ENCODE data around the gene RAPGEF1. TPM values are rescaled to one million over a fixed set of nuclear protein-coding genes. Genes with fewer than 3 reads are reported as not detected.

Gene RAPGEF1
- total and polyA plus RNA-seq, 2 experiments from 2014 or later: 9.9 to 82.8 TPM

DNA sequence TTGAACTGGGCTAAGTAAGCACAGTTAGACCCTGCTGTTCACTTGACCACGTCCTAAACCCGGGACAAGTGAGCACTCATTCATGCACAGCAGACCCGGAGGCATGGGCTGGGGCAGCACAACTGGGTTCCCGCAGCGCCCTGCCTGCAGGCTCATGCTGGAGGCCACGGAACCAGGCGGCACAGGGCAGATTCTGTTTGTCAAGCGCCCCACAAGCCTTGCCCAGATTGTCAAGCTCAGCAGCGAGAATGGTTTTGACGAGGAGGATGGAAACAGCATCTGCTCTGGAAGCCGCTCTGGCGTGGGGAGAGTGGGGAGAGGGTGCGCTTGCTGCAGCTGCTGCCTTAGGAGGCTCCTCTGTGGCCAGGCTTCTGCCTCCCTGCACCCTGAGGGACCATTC lies 161.9 kb downstream of the RAPGEF1 start:
- H3K36me3 Mint-ChIP-seq (ENCODE audit: low read depth): peaks cover 18% of the 10 kb centered on the region
- TF ChIP-seq, protein P1, sequence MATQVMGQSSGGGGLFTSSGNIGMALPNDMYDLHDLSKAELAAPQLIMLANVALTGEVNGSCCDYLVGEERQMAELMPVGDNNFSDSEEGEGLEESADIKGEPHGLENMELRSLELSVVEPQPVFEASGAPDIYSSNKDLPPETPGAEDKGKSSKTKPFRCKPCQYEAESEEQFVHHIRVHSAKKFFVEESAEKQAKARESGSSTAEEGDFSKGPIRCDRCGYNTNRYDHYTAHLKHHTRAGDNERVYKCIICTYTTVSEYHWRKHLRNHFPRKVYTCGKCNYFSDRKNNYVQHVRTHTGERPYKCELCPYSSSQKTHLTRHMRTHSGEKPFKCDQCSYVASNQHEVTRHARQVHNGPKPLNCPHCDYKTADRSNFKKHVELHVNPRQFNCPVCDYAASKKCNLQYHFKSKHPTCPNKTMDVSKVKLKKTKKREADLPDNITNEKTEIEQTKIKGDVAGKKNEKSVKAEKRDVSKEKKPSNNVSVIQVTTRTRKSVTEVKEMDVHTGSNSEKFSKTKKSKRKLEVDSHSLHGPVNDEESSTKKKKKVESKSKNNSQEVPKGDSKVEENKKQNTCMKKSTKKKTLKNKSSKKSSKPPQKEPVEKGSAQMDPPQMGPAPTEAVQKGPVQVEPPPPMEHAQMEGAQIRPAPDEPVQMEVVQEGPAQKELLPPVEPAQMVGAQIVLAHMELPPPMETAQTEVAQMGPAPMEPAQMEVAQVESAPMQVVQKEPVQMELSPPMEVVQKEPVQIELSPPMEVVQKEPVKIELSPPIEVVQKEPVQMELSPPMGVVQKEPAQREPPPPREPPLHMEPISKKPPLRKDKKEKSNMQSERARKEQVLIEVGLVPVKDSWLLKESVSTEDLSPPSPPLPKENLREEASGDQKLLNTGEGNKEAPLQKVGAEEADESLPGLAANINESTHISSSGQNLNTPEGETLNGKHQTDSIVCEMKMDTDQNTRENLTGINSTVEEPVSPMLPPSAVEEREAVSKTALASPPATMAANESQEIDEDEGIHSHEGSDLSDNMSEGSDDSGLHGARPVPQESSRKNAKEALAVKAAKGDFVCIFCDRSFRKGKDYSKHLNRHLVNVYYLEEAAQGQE (IDR thresholded peaks at IDR 0.05; ENCODE audit: unreplicated experiment): no peak
- TF ChIP-seq EZH2phosphoT487 (IDR thresholded peaks at IDR 0.05; ENCODE audit: unreplicated experiment): no peak
- TF ChIP-seq STAT1 (IDR thresholded peaks at IDR 0.05; ENCODE audit: unreplicated experiment): no peak
- TF ChIP-seq CREB1 (CRISPR knock-in tag; IDR thresholded peaks at IDR 0.05; ENCODE audit: low read depth): no peak
- no peak for TF ChIP-seq JUNB (IDR thresholded peaks at IDR 0.05; ENCODE audit: unreplicated experiment)
- TF ChIP-seq, protein P2, sequence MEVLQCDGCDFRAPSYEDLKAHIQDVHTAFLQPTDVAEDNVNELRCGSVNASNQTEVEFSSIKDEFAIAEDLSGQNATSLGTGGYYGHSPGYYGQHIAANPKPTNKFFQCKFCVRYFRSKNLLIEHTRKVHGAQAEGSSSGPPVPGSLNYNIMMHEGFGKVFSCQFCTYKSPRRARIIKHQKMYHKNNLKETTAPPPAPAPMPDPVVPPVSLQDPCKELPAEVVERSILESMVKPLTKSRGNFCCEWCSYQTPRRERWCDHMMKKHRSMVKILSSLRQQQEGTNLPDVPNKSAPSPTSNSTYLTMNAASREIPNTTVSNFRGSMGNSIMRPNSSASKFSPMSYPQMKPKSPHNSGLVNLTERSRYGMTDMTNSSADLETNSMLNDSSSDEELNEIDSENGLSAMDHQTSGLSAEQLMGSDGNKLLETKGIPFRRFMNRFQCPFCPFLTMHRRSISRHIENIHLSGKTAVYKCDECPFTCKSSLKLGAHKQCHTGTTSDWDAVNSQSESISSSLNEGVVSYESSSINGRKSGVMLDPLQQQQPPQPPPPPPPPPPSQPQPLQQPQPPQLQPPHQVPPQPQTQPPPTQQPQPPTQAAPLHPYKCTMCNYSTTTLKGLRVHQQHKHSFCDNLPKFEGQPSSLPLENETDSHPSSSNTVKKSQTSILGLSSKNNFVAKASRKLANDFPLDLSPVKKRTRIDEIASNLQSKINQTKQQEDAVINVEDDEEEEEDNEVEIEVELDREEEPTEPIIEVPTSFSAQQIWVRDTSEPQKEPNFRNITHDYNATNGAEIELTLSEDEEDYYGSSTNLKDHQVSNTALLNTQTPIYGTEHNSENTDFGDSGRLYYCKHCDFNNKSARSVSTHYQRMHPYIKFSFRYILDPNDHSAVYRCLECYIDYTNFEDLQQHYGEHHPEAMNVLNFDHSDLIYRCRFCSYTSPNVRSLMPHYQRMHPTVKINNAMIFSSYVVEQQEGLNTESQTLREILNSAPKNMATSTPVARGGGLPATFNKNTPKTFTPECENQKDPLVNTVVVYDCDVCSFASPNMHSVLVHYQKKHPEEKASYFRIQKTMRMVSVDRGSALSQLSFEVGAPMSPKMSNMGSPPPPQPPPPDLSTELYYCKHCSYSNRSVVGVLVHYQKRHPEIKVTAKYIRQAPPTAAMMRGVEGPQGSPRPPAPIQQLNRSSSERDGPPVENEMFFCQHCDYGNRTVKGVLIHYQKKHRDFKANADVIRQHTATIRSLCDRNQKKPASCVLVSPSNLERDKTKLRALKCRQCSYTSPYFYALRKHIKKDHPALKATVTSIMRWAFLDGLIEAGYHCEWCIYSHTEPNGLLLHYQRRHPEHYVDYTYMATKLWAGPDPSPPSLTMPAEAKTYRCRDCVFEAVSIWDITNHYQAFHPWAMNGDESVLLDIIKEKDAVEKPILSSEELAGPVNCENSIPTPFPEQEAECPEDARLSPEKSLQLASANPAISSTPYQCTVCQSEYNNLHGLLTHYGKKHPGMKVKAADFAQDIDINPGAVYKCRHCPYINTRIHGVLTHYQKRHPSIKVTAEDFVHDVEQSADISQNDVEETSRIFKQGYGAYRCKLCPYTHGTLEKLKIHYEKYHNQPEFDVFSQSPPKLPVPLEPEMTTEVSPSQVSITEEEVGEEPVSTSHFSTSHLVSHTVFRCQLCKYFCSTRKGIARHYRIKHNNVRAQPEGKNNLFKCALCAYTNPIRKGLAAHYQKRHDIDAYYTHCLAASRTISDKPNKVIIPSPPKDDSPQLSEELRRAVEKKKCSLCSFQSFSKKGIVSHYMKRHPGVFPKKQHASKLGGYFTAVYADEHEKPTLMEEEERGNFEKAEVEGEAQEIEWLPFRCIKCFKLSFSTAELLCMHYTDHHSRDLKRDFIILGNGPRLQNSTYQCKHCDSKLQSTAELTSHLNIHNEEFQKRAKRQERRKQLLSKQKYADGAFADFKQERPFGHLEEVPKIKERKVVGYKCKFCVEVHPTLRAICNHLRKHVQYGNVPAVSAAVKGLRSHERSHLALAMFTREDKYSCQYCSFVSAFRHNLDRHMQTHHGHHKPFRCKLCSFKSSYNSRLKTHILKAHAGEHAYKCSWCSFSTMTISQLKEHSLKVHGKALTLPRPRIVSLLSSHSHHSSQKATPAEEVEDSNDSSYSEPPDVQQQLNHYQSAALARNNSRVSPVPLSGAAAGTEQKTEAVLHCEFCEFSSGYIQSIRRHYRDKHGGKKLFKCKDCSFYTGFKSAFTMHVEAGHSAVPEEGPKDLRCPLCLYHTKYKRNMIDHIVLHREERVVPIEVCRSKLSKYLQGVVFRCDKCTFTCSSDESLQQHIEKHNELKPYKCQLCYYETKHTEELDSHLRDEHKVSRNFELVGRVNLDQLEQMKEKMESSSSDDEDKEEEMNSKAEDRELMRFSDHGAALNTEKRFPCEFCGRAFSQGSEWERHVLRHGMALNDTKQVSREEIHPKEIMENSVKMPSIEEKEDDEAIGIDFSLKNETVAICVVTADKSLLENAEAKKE (CRISPR knock-in tag; IDR thresholded peaks at IDR 0.05): no peak
- no peak for TF ChIP-seq NANOG (IDR thresholded peaks at IDR 0.05; ENCODE audit: borderline replicate concordance)
- no peak for TF ChIP-seq EZH2 (IDR thresholded peaks at IDR 0.05; ENCODE audit: low read depth, unreplicated experiment)
- TF ChIP-seq, protein P3, sequence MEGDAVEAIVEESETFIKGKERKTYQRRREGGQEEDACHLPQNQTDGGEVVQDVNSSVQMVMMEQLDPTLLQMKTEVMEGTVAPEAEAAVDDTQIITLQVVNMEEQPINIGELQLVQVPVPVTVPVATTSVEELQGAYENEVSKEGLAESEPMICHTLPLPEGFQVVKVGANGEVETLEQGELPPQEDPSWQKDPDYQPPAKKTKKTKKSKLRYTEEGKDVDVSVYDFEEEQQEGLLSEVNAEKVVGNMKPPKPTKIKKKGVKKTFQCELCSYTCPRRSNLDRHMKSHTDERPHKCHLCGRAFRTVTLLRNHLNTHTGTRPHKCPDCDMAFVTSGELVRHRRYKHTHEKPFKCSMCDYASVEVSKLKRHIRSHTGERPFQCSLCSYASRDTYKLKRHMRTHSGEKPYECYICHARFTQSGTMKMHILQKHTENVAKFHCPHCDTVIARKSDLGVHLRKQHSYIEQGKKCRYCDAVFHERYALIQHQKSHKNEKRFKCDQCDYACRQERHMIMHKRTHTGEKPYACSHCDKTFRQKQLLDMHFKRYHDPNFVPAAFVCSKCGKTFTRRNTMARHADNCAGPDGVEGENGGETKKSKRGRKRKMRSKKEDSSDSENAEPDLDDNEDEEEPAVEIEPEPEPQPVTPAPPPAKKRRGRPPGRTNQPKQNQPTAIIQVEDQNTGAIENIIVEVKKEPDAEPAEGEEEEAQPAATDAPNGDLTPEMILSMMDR (conservative IDR thresholded peaks at IDR 0.05; ENCODE audit: low read depth in 2 of 2): no peak
- TF ChIP-seq POLR2AphosphoS5 (IDR thresholded peaks at IDR 0.05; ENCODE audit: low read depth): no peak
- TF ChIP-seq ZNF331 (CRISPR knock-in tag; IDR thresholded peaks at IDR 0.05; ENCODE audit: low read depth): no peak
- TF ChIP-seq, protein P4, sequence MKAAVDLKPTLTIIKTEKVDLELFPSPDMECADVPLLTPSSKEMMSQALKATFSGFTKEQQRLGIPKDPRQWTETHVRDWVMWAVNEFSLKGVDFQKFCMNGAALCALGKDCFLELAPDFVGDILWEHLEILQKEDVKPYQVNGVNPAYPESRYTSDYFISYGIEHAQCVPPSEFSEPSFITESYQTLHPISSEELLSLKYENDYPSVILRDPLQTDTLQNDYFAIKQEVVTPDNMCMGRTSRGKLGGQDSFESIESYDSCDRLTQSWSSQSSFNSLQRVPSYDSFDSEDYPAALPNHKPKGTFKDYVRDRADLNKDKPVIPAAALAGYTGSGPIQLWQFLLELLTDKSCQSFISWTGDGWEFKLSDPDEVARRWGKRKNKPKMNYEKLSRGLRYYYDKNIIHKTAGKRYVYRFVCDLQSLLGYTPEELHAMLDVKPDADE (IDR thresholded peaks at IDR 0.05): no peak
- TF ChIP-seq ZNF114 (CRISPR knock-in tag; IDR thresholded peaks at IDR 0.05): no peak
- Histone ChIP-seq H3K36me3 (ENCODE audit: insufficient read depth) (no peaks in the 10 kb centered on the region), H3K79me2 (replicated peaks; ENCODE audit: insufficient read depth) (no peaks in the 10 kb centered on the region), H2AFZ (no peak overlapping the region), H3K9me2 (ENCODE audit: insufficient read depth) (no peaks in the 10 kb centered on the region), H3K27ac (ENCODE audit: low read depth) (no peak overlapping the region), H3K4me3 (no peak overlapping the region), H4K20me1 (replicated peaks; ENCODE audit: insufficient read depth) (no peaks in the 10 kb centered on the region), H3K4me1 (ENCODE audit: insufficient read depth) (no peaks in the 10 kb centered on the region), H3K4me2 (no peak overlapping the region), H3K27me3 (ENCODE audit: insufficient read depth) (no peaks in the 10 kb centered on the region), H3F3A (replicated peaks; ENCODE audit: low read depth) (no peaks in the 10 kb centered on the region)
- H3K4me1 Mint-ChIP-seq: peaks cover 2% of the 10 kb centered on the region; the same call in 1 of the 3 replicates
- no peaks in the 10 kb centered on the region for H3K9me3 Mint-ChIP-seq
- H3K27ac Mint-ChIP-seq: no peak overlapping the region
- no peak for ATAC-seq
- DNase-seq (ENCODE audit: low spot score): no peak
- H3K27me3 Mint-ChIP-seq (ENCODE audit: insufficient read depth, low read depth, poor library complexity): peaks cover 17% of the 10 kb centered on the region
- no peak overlapping the region; the same call in 2 of the 3 replicates for H3K4me3 Mint-ChIP-seq
